ENCODE results near the gene PLEKHN1.

The PLEKHN1 gene

GRCh38 chr1:931380-932172 lies 34.7 kb upstream of the PLEKHN1 start:
- no peak for DNase-seq (ENCODE audit: low read depth)
- H3K4me3 ChIP-seq (ENCODE audit: low read length), result no peak overlapping the region
- no peak for TF ChIP-seq CTCF (conservative IDR thresholded peaks at IDR 0.05; ENCODE audit: low read length)

GRCh38 chr1:932173-932510 lies 34.1 kb upstream of the PLEKHN1 start:
- no peak for TF ChIP-seq CTCF (conservative IDR thresholded peaks at IDR 0.05; ENCODE audit: low read length)
- DNase-seq (ENCODE audit: low read depth), result no peak
- no peak overlapping the region for H3K4me3 ChIP-seq (ENCODE audit: low read length)

- no peak for TF ChIP-seq CTCF (conservative IDR thresholded peaks at IDR 0.05; ENCODE audit: low read length)
- no peak overlapping the region for H3K4me3 ChIP-seq (ENCODE audit: low read length)
- no peak for DNase-seq (ENCODE audit: low read depth)
These were observed 33.3 kb upstream of the PLEKHN1 start for GRCh38 chr1:932776-933602.

DNA sequence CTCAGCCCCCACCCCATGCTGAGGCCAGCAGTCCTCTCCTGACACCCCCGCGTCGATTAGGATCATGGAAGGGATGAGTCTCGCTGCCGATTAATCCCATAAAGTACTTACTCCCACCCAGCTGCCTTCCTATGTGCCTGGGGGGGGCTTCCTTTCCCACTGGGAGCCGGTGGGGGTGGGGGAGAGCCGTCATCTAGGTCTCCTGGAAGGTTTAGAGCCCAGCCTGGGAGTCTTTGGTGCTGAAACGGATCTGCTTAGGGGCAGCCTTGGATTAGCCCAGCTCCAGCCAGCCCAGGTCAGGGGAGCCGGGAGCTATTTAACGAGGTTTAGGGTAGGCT lies 32.7 kb upstream of the PLEKHN1 start:
- no peak for TF ChIP-seq CTCF (conservative IDR thresholded peaks at IDR 0.05; ENCODE audit: low read length)
- H3K4me3 ChIP-seq (ENCODE audit: low read length), result no peak overlapping the region
- no peak for DNase-seq (ENCODE audit: low read depth)

- TF ChIP-seq CTCF (conservative IDR thresholded peaks at IDR 0.05; ENCODE audit: low read length), result no peak
- no peak for DNase-seq (ENCODE audit: low read depth)
- H3K4me3 ChIP-seq (ENCODE audit: low read length), result no peak overlapping the region
These were observed 31.1 kb upstream of the PLEKHN1 start for GRCh38 chr1:934991-935750.

- H3K4me3 ChIP-seq (ENCODE audit: low read length), result no peak overlapping the region
These were observed 30.5 kb upstream of the PLEKHN1 start for GRCh38 chr1:935751-936231.

More at GRCh38 chr1:935751-936231, 30.5 kb upstream of the PLEKHN1 start:
- no peak for TF ChIP-seq CTCF (conservative IDR thresholded peaks at IDR 0.05; ENCODE audit: low read length)
- no peak for DNase-seq (ENCODE audit: low read depth)
